Epithelial cell of umbilical artery (primary cell): ENCODE results near the gene NUPR2. TPM values are rescaled to one million over a fixed set of nuclear protein-coding genes. Genes with fewer than 3 reads are reported as not detected.

ENCODE experiments used
- total RNA-seq: library from RNA; depleted of rRNA; stranded (reverse); fragments of >200 nt; gene quantifications from 2 replicates; pipeline ENCODE4 v1.2.3, GENCODE V29; 2014

NUPR2 gene
- total RNA-seq, result not detected in 2 replicates

GRCh38 chr7:56115852-56116538, at the start of gene NUPR2:
TSS of gene NUPR2 (minus strand) at chr7:56116417. CDS start at chr7:56116314, 103 bp downstream.

GRCh38 chr7:56106108-56107073, 9.8 kb downstream of the NUPR2 start, which contains the start of gene CHCHD2:
TSS of gene CHCHD2 (minus strand) at chr7:56106476. CDS start at chr7:56106413, 63 bp downstream.

GRCh38 chr7:56092789-56093531, 23.3 kb downstream of the NUPR2 start, which contains the start of gene PHKG1:
TSS of gene PHKG1 (minus strand) at chr7:56092952. CDS start at chr7:56088941, 4,011 bp downstream.

Other genes with a start within 250 kb of the NUPR2 start
- 1.9 and 2.4 TPM in 2 replicates for gene ZNF713, start 229.0 kb downstream of the NUPR2 start, total RNA-seq
- 23.7 and 33.3 TPM in 2 replicates for gene MRPS17, start 164.5 kb downstream of the NUPR2 start, total RNA-seq
- 35.6 and 41.6 TPM in 2 replicates for gene NIPSNAP2, start 151.8 kb downstream of the NUPR2 start, total RNA-seq
- 49.0 and 110 TPM in 2 replicates for gene PSPH, start 65.0 kb downstream of the NUPR2 start, total RNA-seq
- 322 and 375 TPM in 2 replicates for gene CCT6A, start 64.7 kb downstream of the NUPR2 start, total RNA-seq
- gene SUMF2, start 52.1 kb downstream of the NUPR2 start, total RNA-seq, result 160 and 166 TPM in 2 replicates
- gene PHKG1, start 23.5 kb downstream of the NUPR2 start, total RNA-seq, result not detected in 2 replicates
- 358 and 559 TPM in 2 replicates for gene CHCHD2, start 9.9 kb downstream of the NUPR2 start, total RNA-seq